Left lung (tissue), 10 donors: Measurements from ENCODE around the gene PPIL1. TPM values are rescaled to one million over a fixed set of nuclear protein-coding genes. Genes with fewer than 3 reads are reported as not detected.

Source experiments
- ATAC-seq: fragments of 200-7000 bp; cut with Tn5 transposase; one replicate; pipeline ENCODE4 v1.9.1; 2020; ENCODE audit warnings: moderate library complexity
- DNase-seq, 4 donors: peaks; one replicate each; pipeline ENCODE4 v3.0.0-alpha.2; 2013 to 2020
- H3K27ac ChIP-seq, 2 donors: fragments of 200-600 bp; sonication (generic) in 1 of 2; one replicate each; pipeline versions ENCODE4 v1.5.0 to v1.8.0; 2020 to 2021
- H3K27me3 ChIP-seq, 2 donors: fragments of 200-600 bp; sonication (generic) in 1 of 2; one replicate each; pipeline versions ENCODE4 v1.5.0 to v1.8.0; 2020 to 2021
- H3K36me3 ChIP-seq, 2 donors: fragments of 200-600 bp; sonication (generic) in 1 of 2; one replicate each; pipeline versions ENCODE4 v1.5.0 to v1.8.0; 2020 to 2021
- H3K4me1 ChIP-seq, 2 donors: fragments of 200-600 bp; one replicate each; pipeline ENCODE4 v1.8.0; 2021
- H3K4me3 ChIP-seq, 2 donors: fragments of 200-600 bp; sonication (generic) in 1 of 2; one replicate each; pipeline versions ENCODE4 v1.5.0 to v1.8.0; 2020 to 2021; ENCODE audit warnings: mild to moderate bottlenecking in 1 of 2
- H3K9me3 ChIP-seq, 2 donors: fragments of 200-600 bp; sonication (generic) in 1 of 2; one replicate each; pipeline versions ENCODE4 v1.5.0 to v1.8.0; 2020 to 2021
- intact Hi-C, 2 donors: fragments of 100-400 bp; cut with DNase I; formaldehyde crosslinking; loops; one replicate each; pipeline versions ENCODE4 v1.11.2 to v1.14.2; 2022
- polyA plus RNA-seq, 6 donors: library from polyadenylated mRNA; unstranded; fragments of 120-200 nt; gene quantifications; one replicate each; pipeline ENCODE4 v1.2.1, GENCODE V29; 2013; ENCODE audit not compliant: insufficient read length in 6 of 6
- total RNA-seq, 2 donors: library from RNA; stranded (reverse); fragmentation: NEBNext Ultra II Directional; extraction: Animal tissue kit (Norgen Biotek cat#: 25700); gene quantifications; one replicate each; pipeline ENCODE4 v1.2.1, GENCODE V29; 2021
- TF ChIP-seq, protein P1 (sequence below), 2 donors: fragments of 200-600 bp; sonication (generic) in 1 of 2; IDR thresholded peaks; one replicate each; pipeline versions ENCODE4 v1.5.0 to v1.8.0; 2021; ENCODE audit warnings: antibody characterized with exemption in 2 of 2
- donor health status: DM: no; HTN: yes; CAD: no.
- donor health status: DM: no; HTN: no; CAD: no.

PPIL1 gene
- total and polyA plus RNA-seq, 8 donors = 19.6 to 45.3 (median 34.5) TPM

DNA sequence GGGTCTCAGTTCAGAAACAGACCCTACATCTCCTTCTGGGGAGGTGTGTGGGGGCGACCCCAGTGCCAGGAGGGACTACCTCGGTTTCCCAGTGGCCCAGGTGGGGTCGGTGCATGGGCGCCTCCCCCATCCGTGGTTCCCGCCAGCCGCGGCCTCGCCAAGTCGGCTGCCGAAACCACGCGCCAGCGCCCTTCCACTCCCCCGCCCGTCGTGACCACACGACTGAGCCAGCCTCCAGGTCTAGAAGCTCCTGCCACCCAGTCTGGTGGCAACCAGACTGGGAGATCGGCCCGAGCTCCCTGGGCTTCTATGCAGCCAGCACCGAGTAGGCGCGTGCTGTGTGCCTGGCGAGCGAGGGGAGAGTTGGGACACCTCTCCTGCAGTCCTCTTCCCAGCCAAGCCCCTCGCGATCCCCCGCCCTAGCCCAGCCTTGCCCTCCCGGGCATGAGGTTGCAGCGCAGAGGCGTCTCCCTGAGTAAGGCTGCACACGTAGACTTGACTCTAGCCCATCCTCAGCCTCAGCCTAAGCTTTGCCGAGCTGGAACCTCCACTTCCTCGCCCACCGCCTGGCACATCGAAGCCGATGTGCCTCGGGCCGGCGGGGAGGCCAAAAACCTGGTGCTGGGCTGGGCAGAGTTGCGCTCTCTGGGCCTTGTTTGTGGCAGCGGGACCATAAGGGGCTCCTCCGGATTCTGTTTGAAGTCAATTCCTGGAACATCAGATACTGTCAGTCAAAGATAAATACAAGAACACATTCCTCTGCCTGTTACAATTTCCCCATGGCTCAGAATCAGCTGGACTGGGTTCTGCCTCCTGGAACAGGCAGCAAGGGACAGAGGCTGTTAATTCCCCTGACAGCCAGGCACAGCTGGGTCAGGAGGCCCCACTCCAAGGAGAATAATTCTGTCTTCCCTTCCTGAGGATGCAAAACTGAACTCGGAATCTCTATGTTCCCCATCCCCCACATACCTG, 33.9 kb downstream of the PPIL1 start:
- TF ChIP-seq, protein P1, sequence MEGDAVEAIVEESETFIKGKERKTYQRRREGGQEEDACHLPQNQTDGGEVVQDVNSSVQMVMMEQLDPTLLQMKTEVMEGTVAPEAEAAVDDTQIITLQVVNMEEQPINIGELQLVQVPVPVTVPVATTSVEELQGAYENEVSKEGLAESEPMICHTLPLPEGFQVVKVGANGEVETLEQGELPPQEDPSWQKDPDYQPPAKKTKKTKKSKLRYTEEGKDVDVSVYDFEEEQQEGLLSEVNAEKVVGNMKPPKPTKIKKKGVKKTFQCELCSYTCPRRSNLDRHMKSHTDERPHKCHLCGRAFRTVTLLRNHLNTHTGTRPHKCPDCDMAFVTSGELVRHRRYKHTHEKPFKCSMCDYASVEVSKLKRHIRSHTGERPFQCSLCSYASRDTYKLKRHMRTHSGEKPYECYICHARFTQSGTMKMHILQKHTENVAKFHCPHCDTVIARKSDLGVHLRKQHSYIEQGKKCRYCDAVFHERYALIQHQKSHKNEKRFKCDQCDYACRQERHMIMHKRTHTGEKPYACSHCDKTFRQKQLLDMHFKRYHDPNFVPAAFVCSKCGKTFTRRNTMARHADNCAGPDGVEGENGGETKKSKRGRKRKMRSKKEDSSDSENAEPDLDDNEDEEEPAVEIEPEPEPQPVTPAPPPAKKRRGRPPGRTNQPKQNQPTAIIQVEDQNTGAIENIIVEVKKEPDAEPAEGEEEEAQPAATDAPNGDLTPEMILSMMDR (IDR thresholded peaks at IDR 0.05) = no peak
- no peaks in the 10 kb centered on the region for H3K36me3 ChIP-seq

DNA sequence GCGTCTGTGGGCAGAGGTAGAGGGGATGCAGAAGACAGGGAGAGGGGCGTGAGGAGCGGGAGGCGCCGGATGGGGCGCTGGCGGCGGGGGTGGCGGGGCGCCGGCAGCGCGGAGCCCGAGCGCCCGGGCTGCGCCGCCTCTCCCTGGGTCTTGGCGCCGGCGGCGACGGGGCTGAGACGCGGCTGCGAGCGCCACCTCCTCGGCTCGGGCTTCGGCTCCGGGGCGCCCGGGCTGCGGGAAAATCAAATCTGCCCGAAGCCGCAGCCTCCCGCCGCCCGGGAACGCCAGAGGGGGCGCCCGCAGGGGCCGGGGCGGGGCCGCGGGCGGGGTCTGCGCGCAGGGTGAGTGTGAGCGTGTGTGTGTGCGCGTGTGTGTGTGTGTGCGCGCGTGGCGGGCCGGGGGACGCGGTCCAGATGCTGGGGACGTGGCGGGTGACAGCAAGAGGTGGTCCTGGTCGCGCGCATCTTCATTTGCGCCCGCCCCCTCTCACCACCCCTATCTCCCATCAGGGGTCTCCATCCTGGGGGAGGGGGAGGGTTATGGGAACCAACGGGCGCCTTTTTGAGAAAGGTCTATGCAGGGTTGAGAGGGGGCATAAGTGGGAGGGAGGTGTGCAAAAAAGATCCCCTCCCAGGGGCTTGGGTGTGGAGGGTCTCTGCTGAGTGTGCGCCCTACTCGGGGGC, 34.7 kb downstream of the PPIL1 start:
- Histone ChIP-seq H3K9me3 (no peaks in the 10 kb centered on the region), H3K27me3 (peaks cover 17 to 45% of the 10 kb centered on the region in 2 donors), H3K27ac (no peak overlapping the region), H3K36me3 (no peaks in the 10 kb centered on the region), H3K4me3 (peak overlapping the region; percentile 29 to 36), H3K4me1 (peaks cover 16 to 22% of the 10 kb centered on the region in 2 donors)
- TF ChIP-seq, protein P1 (IDR thresholded peaks at IDR 0.05) = no peak
- intact Hi-C loops = no loop called here
- ATAC-seq (peak; percentile 75), DNase-seq (peak in 2 of 4 donors; percentile 47 to 83)

More for the DNA sequence above, 33.9 kb downstream of the PPIL1 start:
- peaks cover 17 to 45% of the 10 kb centered on the region in 2 donors for H3K27me3 ChIP-seq
- no peaks in the 10 kb centered on the region for H3K9me3 ChIP-seq
- intact Hi-C loops = no loop called here
- no peak for DNase-seq
- peaks cover 16 to 22% of the 10 kb centered on the region in 2 donors for H3K4me1 ChIP-seq
- H3K4me3 ChIP-seq = peak overlapping the region; percentile 29 to 36
- H3K27ac ChIP-seq = no peak overlapping the region
- peak; percentile 42 for ATAC-seq

DNA sequence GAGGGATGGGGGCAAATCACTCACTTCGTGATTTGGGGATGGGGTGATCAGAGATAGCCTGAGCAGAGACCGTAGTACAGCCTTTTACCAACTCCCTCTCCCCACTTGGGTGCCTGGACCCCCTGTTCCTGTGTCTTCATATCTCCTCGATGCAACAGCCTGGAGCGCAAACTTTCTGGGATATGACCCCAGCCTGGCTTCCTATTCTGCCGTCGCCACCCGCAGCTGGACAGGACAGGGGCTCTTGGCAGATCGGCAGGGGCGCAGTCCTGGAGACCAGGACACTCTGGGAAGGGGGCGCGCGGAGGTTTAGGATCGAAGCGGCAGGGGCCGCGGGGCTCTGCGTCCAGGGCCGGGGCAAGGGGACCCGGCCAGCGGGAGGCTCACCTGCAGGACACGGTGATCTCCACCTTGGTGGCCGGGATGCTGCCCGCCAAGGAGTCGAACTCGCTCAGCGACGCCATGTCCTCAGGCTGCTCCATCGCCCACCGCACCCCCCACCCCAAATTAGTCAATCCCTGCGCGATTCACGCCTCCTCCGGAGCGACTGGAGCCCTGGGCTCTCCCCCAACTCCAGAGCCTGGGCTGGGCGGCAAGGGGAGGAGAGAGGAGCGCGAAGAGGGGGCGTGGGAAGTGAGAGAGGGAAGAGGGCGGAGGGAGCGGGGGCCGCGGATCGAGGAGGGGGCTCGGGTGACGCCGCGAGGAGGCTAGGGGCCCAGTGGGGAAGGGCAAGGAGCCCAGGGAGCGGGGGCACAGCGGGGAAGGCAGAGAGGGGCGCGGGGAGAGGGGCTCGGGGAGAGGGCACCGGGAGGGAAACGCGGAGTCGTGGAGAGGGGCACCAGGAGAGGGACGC, 35.5 kb downstream of the PPIL1 start, which contains the start of gene CPNE5:
Gene CPNE5 (minus strand): TSS at position 549 of the 853 bp plus-strand sequence. CDS start 67 bp downstream, at position 482.
- Histone ChIP-seq H3K36me3 (no peaks in the 10 kb centered on the region), H3K4me1 (peaks cover 16 to 22% of the 10 kb centered on the region in 2 donors), H3K27ac (no peak within 1 kb of the TSS), H3K9me3 (no peaks in the 10 kb centered on the region), H3K4me3 (peak within 1 kb of the TSS; percentile 29 to 36), H3K27me3 (peaks cover 17 to 45% of the 10 kb centered on the region in 2 donors)
- peak in 1 of 4 donors; percentile 52 for DNase-seq
- intact Hi-C loops = no loop called here
- peak; percentile 33 for ATAC-seq
- TF ChIP-seq, protein P1 (IDR thresholded peaks at IDR 0.05) = no peak

DNA sequence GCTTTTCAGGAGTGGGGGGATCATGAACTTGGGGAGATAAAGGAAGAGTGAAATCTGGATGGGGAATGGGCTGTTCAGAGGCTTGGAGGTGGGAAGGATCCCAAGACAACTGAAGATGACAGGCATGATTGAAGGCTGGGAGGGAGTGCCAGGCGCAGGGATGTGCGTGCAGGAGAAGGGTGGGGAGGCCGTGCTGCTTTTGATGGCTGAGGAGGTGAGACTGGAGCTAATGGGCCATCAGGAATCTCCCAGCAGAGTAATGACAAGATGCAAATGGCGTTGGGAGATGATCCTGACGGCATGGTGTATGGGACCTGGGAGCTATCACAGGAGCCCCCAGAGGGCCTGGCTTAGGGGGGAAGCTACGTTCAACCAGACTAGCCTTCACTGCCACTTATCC, 36.9 kb downstream of the PPIL1 start:
- ATAC-seq = no peak

More for the DNA sequence above, 36.9 kb downstream of the PPIL1 start:
- no peaks in the 10 kb centered on the region for H3K36me3 ChIP-seq
- intact Hi-C loops = no loop called here
- no peak overlapping the region for H3K27ac ChIP-seq
- TF ChIP-seq, protein P1 (IDR thresholded peaks at IDR 0.05) = no peak
- H3K27me3 ChIP-seq = peaks cover 17 to 45% of the 10 kb centered on the region in 2 donors
- H3K4me1 ChIP-seq = peaks cover 16 to 22% of the 10 kb centered on the region in 2 donors
- DNase-seq = no peak
- H3K4me3 ChIP-seq = no peak overlapping the region
- H3K9me3 ChIP-seq = no peaks in the 10 kb centered on the region
